Smooth muscle cell (in vitro differentiated cells): Measurements from ENCODE around the gene MPRIP. TPM values are rescaled to one million over a fixed set of nuclear protein-coding genes. Genes with fewer than 3 reads are reported as not detected.

Source experiments
- DNase-seq: peaks from one replicate; lab custom pipeline; 2025; ENCODE audit not compliant: unreplicated experiment; lab: John Stamatoyannopoulos, UW
- H2AFZ ChIP-seq: fragments of 200-600 bp; sonication (generic); 2 replicates; pipeline ENCODE4 v1.6.0; 2016; ENCODE audit warnings: antibody characterized with exemption, low read depth, mild to moderate bottlenecking
- H3F3A ChIP-seq: fragments of 200-600 bp; sonication (generic); 2 replicates; pipeline ENCODE4 v1.6.0; 2017; ENCODE audit warnings: antibody characterized with exemption, low read depth
- H3K27ac ChIP-seq: fragments of 200-600 bp; sonication (generic); 2 replicates; pipeline ENCODE4 v1.5.1; 2016; ENCODE audit warnings: low read depth, mild to moderate bottlenecking
- H3K27me3 ChIP-seq: fragments of 200-600 bp; sonication (generic); 2 replicates; pipeline ENCODE4 v1.6.1; 2016; ENCODE audit warnings: low read depth, mild to moderate bottlenecking
- H3K36me3 ChIP-seq: fragments of 200-600 bp; sonication (generic); 2 replicates; pipeline ENCODE4 v1.5.1; 2016; ENCODE audit warnings: low read depth
- H3K4me1 ChIP-seq: fragments of 200-600 bp; sonication (generic); 2 replicates; pipeline ENCODE4 v1.5.1; 2016; ENCODE audit warnings: low read depth
- H3K4me2 ChIP-seq: fragments of 200-600 bp; sonication (generic); 2 replicates; pipeline ENCODE4 v1.6.0; 2016; ENCODE audit warnings: mild to moderate bottlenecking
- H3K4me3 ChIP-seq: fragments of 200-600 bp; sonication (generic); 2 replicates; pipeline ENCODE4 v1.5.1; 2016; ENCODE audit warnings: mild to moderate bottlenecking
- H3K79me2 ChIP-seq: fragments of 200-600 bp; sonication (generic); 2 replicates; pipeline ENCODE4 v1.6.0; 2016; ENCODE audit warnings: low read depth, mild to moderate bottlenecking
- H3K9ac ChIP-seq: fragments of 200-600 bp; sonication (generic); 2 replicates; pipeline ENCODE4 v1.6.0; 2016; ENCODE audit warnings: low read depth
- H3K9me3 ChIP-seq: fragments of 200-600 bp; sonication (generic); replicated peaks from 2 replicates; pipeline ENCODE4 v1.5.1; 2016; ENCODE audit warnings: low read depth
- H4K20me1 ChIP-seq: fragments of 200-600 bp; sonication (generic); 2 replicates; pipeline ENCODE4 v1.6.0; 2016; ENCODE audit warnings: low read depth
- WGBS: methylation state at CpG from one replicate; pipeline ENCODE4 v1.1.7; 2016; ENCODE audit warnings: low lambda C conversion rate; 5-methylcytosine and 5-hydroxymethylcytosine counted together
- polyA plus RNA-seq: library from polyadenylated mRNA; unstranded; fragments of >200 nt; fragmentation: Nextera tagmentation; extraction: Ambion mirVana; gene quantifications from 2 replicates; pipeline ENCODE4 v1.2.1, GENCODE V29; 2016
- total RNA-seq: library from RNA; depleted of rRNA; stranded (reverse); fragments of >200 nt; gene quantifications from 2 replicates; pipeline ENCODE4 v1.2.3, GENCODE V29; 2014
- TF ChIP-seq, protein P1 (sequence below): fragments of 200-600 bp; sonication (generic); IDR thresholded peaks from 2 replicates; pipeline ENCODE4 v1.5.1; 2017; ENCODE audit warnings: borderline replicate concordance, mild to moderate bottlenecking, antibody characterized with exemption; ENCODE audit not compliant: insufficient read depth, poor library complexity, severe bottlenecking

Gene MPRIP
- total and polyA plus RNA-seq, 2 experiments from 2014 or later: 58.8 to 69.3 TPM

GRCh38 chr17:17139972-17140589 is 97.8 kb downstream of the MPRIP start:
- Histone ChIP-seq H3F3A (no peaks in the 10 kb centered on the region), H4K20me1 (peaks cover 57% of the 10 kb centered on the region), H3K27ac (peak overlapping the region; percentile 13), H3K36me3 (no peaks in the 10 kb centered on the region), H3K4me2 (no peak overlapping the region), H3K9ac (no peak overlapping the region), H3K27me3 (no peaks in the 10 kb centered on the region), H3K9me3 (no peaks in the 10 kb centered on the region), H3K4me3 (no peak overlapping the region), H3K79me2 (no peaks in the 10 kb centered on the region), H2AFZ (no peak overlapping the region), H3K4me1 (no peaks in the 10 kb centered on the region)
- no peak for DNase-seq
- TF ChIP-seq, protein P1, sequence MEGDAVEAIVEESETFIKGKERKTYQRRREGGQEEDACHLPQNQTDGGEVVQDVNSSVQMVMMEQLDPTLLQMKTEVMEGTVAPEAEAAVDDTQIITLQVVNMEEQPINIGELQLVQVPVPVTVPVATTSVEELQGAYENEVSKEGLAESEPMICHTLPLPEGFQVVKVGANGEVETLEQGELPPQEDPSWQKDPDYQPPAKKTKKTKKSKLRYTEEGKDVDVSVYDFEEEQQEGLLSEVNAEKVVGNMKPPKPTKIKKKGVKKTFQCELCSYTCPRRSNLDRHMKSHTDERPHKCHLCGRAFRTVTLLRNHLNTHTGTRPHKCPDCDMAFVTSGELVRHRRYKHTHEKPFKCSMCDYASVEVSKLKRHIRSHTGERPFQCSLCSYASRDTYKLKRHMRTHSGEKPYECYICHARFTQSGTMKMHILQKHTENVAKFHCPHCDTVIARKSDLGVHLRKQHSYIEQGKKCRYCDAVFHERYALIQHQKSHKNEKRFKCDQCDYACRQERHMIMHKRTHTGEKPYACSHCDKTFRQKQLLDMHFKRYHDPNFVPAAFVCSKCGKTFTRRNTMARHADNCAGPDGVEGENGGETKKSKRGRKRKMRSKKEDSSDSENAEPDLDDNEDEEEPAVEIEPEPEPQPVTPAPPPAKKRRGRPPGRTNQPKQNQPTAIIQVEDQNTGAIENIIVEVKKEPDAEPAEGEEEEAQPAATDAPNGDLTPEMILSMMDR: no peak
- WGBS: 89% methylated on average over 7 of the region's 7 CpGs

DNA sequence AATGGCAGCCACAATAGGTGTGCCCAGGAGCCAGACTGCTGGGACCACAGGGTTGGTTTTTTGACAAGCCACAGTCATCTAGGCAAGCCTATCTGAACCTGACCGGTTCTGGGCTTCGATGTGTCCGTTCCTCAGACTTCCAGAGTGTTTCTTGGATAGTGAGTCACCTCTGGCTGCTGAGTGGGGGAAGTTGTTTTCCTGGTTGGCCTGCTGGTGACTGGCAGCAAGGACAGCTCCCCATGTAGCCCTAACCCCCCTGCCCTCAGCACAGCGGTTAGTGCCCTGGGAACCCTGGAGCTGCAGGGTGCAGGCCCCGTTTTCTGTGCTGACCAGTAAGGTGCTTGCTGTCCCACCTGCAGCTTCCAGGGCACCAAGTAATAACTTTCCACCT is 98.3 kb downstream of the MPRIP start:
- no peak overlapping the region for H3K4me2 ChIP-seq
- peak overlapping the region; percentile 13 for H3K27ac ChIP-seq
- WGBS: 52% methylated on average over 5 of the region's 5 CpGs
- no peak overlapping the region for H2AFZ ChIP-seq
- H3K9ac ChIP-seq: no peak overlapping the region
- H3K79me2 ChIP-seq: no peaks in the 10 kb centered on the region
- peaks cover 52% of the 10 kb centered on the region for H4K20me1 ChIP-seq
- no peaks in the 10 kb centered on the region for H3F3A ChIP-seq
- DNase-seq: no peak
- TF ChIP-seq, protein P1: no peak
- no peaks in the 10 kb centered on the region for H3K4me1 ChIP-seq
- H3K36me3 ChIP-seq: no peaks in the 10 kb centered on the region
- H3K9me3 ChIP-seq: no peaks in the 10 kb centered on the region
- H3K27me3 ChIP-seq: no peaks in the 10 kb centered on the region
- no peak overlapping the region for H3K4me3 ChIP-seq

DNA sequence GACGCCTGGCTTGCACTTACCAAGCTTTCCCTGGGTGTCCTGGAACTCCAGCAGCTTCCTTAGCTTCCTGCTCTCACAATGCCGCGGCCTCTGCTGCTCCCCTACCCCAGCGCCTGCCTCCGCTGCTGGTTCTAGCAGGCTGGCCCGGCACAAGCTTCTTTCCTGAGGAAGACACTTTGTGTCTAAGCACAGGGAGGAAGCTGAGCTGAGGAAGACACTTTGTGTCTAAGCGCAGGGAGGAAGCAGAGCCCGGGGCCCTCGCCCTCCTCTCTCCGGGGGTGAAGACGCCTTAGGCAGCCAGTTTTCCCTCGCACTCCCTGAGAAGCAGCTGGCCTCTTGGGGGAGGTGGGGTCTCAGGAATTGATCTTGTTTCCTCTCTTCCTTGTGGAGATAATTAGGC is 99.0 kb downstream of the MPRIP start:
- H3K4me2 ChIP-seq: no peak overlapping the region
- no peak overlapping the region for H3K4me3 ChIP-seq
- no peaks in the 10 kb centered on the region for H3K9me3 ChIP-seq
- TF ChIP-seq, protein P1: no peak
- DNase-seq: no peak
- no peak overlapping the region for H3K9ac ChIP-seq
- no peaks in the 10 kb centered on the region for H3F3A ChIP-seq
- 95% methylated on average over 12 of the region's 12 CpGs for whole genome bisulfite sequencing
- no peaks in the 10 kb centered on the region for H3K27me3 ChIP-seq
- H3K4me1 ChIP-seq: no peaks in the 10 kb centered on the region
- H3K27ac ChIP-seq: no peak overlapping the region
- H4K20me1 ChIP-seq: peaks cover 47% of the 10 kb centered on the region
- H3K36me3 ChIP-seq: no peaks in the 10 kb centered on the region
- no peak overlapping the region for H2AFZ ChIP-seq
- no peaks in the 10 kb centered on the region for H3K79me2 ChIP-seq
